Progenitor cell of endocrine pancreas (in vitro differentiated cells): ENCODE measurements around the gene CCDC167. TPM values are rescaled to one million over a fixed set of nuclear protein-coding genes. Genes with fewer than 3 reads are reported as not detected.

Experiments used
- DNase-seq: peaks from one replicate; pipeline ENCODE4 v3.0.0; 2021; ENCODE audit warnings: low spot score; ENCODE audit not compliant: unreplicated experiment
- H3K27ac Mint-ChIP-seq: 2 replicates; pipeline ENCODE4 v1.8.0; 2021; ENCODE audit warnings: mild to moderate bottlenecking, moderate library complexity, mixed read lengths
- H3K27me3 Mint-ChIP-seq: 2 replicates; pipeline ENCODE4 v1.8.0; 2021; ENCODE audit warnings: mixed read lengths
- H3K36me3 Mint-ChIP-seq: 2 replicates; pipeline ENCODE4 v1.8.0; 2022; ENCODE audit warnings: mixed read lengths; ENCODE audit not compliant: insufficient read depth
- H3K4me1 Mint-ChIP-seq: 2 replicates; pipeline ENCODE4 v1.8.0; 2021; ENCODE audit warnings: low read depth, mixed read lengths
- H3K4me3 Mint-ChIP-seq: 2 replicates; pipeline ENCODE4 v1.8.0; 2021; ENCODE audit warnings: low read depth, mild to moderate bottlenecking, moderate library complexity, mixed read lengths
- H3K9me3 Mint-ChIP-seq: 2 replicates; pipeline ENCODE4 v1.8.0; 2021; ENCODE audit warnings: low read depth, mixed read lengths
- CTCF ChIP-seq: fragments of 200-600 bp; sonication (generic); IDR thresholded peaks from one replicate; pipeline ENCODE4 v1.5.0; 2021; ENCODE audit warnings: antibody characterized with exemption, mild to moderate bottlenecking; ENCODE audit not compliant: unreplicated experiment
- total RNA-seq: library from RNA; stranded (reverse); gene quantifications from 2 replicates; pipeline ENCODE4 v1.2.1, GENCODE V29; 2021

Gene CCDC167
- total RNA-seq, 1 donor from 2014 or later, result 44.9 TPM

- no peak for DNase-seq
- peaks cover 47% of the 10 kb centered on the region for H3K27me3 Mint-ChIP-seq
- H3K9me3 Mint-ChIP-seq, result peaks cover 4% of the 10 kb centered on the region
- peak overlapping the region; percentile 65 for H3K27ac Mint-ChIP-seq
- H3K36me3 Mint-ChIP-seq, result no peaks in the 10 kb centered on the region
- peaks cover 43% of the 10 kb centered on the region for H3K4me1 Mint-ChIP-seq
- no peak for TF ChIP-seq CTCF
- no peak overlapping the region for H3K4me3 Mint-ChIP-seq
Measured at GRCh38 chr6:37511910-37512399, 12.3 kb upstream of the CCDC167 start.

- H3K27ac Mint-ChIP-seq, result no peak overlapping the region
- no peak for TF ChIP-seq CTCF
- no peak overlapping the region for H3K4me3 Mint-ChIP-seq
- H3K27me3 Mint-ChIP-seq, result peaks cover 49% of the 10 kb centered on the region
- DNase-seq, result no peak
- H3K36me3 Mint-ChIP-seq, result no peaks in the 10 kb centered on the region
- peaks cover 36% of the 10 kb centered on the region for H3K4me1 Mint-ChIP-seq
- peaks cover 4% of the 10 kb centered on the region for H3K9me3 Mint-ChIP-seq
Measured at GRCh38 chr6:37511201-37511600, 11.5 kb upstream of the CCDC167 start.

- Mint-ChIP-seq H3K27me3 (peaks cover 30% of the 10 kb centered on the region), H3K4me3 (no peak overlapping the region), H3K4me1 (peaks cover 22% of the 10 kb centered on the region), H3K27ac (peak overlapping the region; percentile 64), H3K36me3 (no peaks in the 10 kb centered on the region), H3K9me3 (peaks cover 4% of the 10 kb centered on the region)
- no peak for TF ChIP-seq CTCF
- no peak for DNase-seq
Measured at GRCh38 chr6:37507690-37508421, 8.2 kb upstream of the CCDC167 start.

- Mint-ChIP-seq H3K36me3 (no peaks in the 10 kb centered on the region), H3K27ac (no peak overlapping the region), H3K27me3 (peaks cover 23% of the 10 kb centered on the region), H3K4me3 (no peak overlapping the region), H3K4me1 (peaks cover 15% of the 10 kb centered on the region), H3K9me3 (peaks cover 4% of the 10 kb centered on the region)
- TF ChIP-seq CTCF, result no peak
- DNase-seq, result no peak
Measured at GRCh38 chr6:37507077-37507476, 7.4 kb upstream of the CCDC167 start.

- no peaks in the 10 kb centered on the region for H3K36me3 Mint-ChIP-seq
- no peak overlapping the region for H3K4me3 Mint-ChIP-seq
- peak overlapping the region; percentile 21 for H3K27ac Mint-ChIP-seq
- peaks cover 13% of the 10 kb centered on the region for H3K4me1 Mint-ChIP-seq
- DNase-seq, result no peak
- peaks cover 17% of the 10 kb centered on the region for H3K27me3 Mint-ChIP-seq
- TF ChIP-seq CTCF, result no peak
- peaks cover 4% of the 10 kb centered on the region for H3K9me3 Mint-ChIP-seq
Measured at GRCh38 chr6:37506479-37506878, 6.8 kb upstream of the CCDC167 start.
